A673 (cell line): Measurements from ENCODE around the gene TMC1. TPM values are rescaled to one million over a fixed set of nuclear protein-coding genes. Genes with fewer than 3 reads are reported as not detected.

Source experiments
- BruUV-seq: library from RNA; stranded (reverse); fragments of 400-500 nt; replicated peaks from 2 replicates; lab custom pipeline; 2021; lab: Mats Ljungman, UMichigan
- CTCF ChIA-PET: fragments of 300-600 bp; sonication (Branson Sonifier 250); formaldehyde crosslinking; loops from one replicate; lab custom pipeline; 2022; ENCODE audit warnings: antibody characterized with exemption; lab: Charles Lee
- POLR2A ChIA-PET: fragments of 300-600 bp; sonication (Branson Sonifier 250); formaldehyde crosslinking; loops from one replicate; lab custom pipeline; 2022; ENCODE audit warnings: antibody characterized with exemption; ENCODE audit not compliant: low non-redundant PET; lab: Charles Lee
- DNase-seq: peaks from one replicate; pipeline ENCODE4 v3.0.0-alpha.2; 2015; ENCODE audit warnings: low spot score
- H3K27ac ChIP-seq: fragments of 200-600 bp; sonication (generic); 2 replicates; pipeline ENCODE4 v1.5.1; 2016; ENCODE audit warnings: mixed run types, low read depth, mild to moderate bottlenecking, mixed read lengths, antibody characterized with exemption, low read length; ENCODE audit not compliant: poor library complexity, severe bottlenecking
- H3K27me3 ChIP-seq: fragments of 200-600 bp; sonication (generic); replicated peaks from 2 replicates; pipeline ENCODE4 v1.6.1; 2017; ENCODE audit warnings: mixed run types, low read depth, mild to moderate bottlenecking, mixed read lengths, antibody characterized with exemption, low read length; ENCODE audit not compliant: insufficient read depth, poor library complexity
- H3K36me3 ChIP-seq: fragments of 200-600 bp; sonication (generic); 2 replicates; pipeline ENCODE4 v1.6.1; 2016; ENCODE audit warnings: mixed run types, mild to moderate bottlenecking, mixed read lengths, antibody characterized with exemption, low read length; ENCODE audit not compliant: insufficient read depth, poor library complexity, severe bottlenecking
- H3K4me1 ChIP-seq: fragments of 200-600 bp; sonication (generic); 2 replicates; pipeline ENCODE4 v1.6.1; 2017; ENCODE audit warnings: mixed run types, mild to moderate bottlenecking, mixed read lengths, antibody characterized with exemption, low read length; ENCODE audit not compliant: insufficient read depth, poor library complexity, severe bottlenecking
- H3K4me3 ChIP-seq: fragments of 200-600 bp; sonication (generic); 2 replicates; pipeline ENCODE4 v1.5.1; 2016; ENCODE audit warnings: low read depth, mixed run types, mild to moderate bottlenecking, mixed read lengths, low read length; ENCODE audit not compliant: poor library complexity, severe bottlenecking
- H3K9me3 ChIP-seq: fragments of 200-600 bp; sonication (generic); 2 replicates; pipeline ENCODE4 v1.6.1; 2016; ENCODE audit warnings: mixed run types, low read depth, mild to moderate bottlenecking, mixed read lengths, antibody characterized with exemption, low read length; ENCODE audit not compliant: poor library complexity, severe bottlenecking
- EZH2 ChIP-seq: fragments of 200-600 bp; sonication (generic); IDR thresholded peaks from 2 replicates; pipeline ENCODE4 v1.6.1; 2017; ENCODE audit warnings: borderline replicate concordance, low read depth, mild to moderate bottlenecking, mixed read lengths, antibody characterized with exemption, low read length; ENCODE audit not compliant: poor library complexity, severe bottlenecking
- intact Hi-C: fragments of 100-400 bp; cut with micrococcal nuclease; formaldehyde crosslinking; loops from one replicate; pipeline ENCODE4 v1.10.0; 2022; ENCODE audit not compliant: unreplicated experiment
- total RNA-seq: library from RNA; stranded (reverse); gene quantifications from 2 replicates; pipeline ENCODE4 v1.2.3, GENCODE V29; 2021
- TF ChIP-seq, protein P1 (sequence below): fragments of 300-800, 200-600 bp; sonication (generic); conservative IDR thresholded peaks from 2 replicates; pipeline ENCODE4 v1.5.1; 2017; ENCODE audit warnings: low read depth, mild to moderate bottlenecking, antibody characterized with exemption, low read length, moderate library complexity, mixed read lengths

Gene TMC1
- total RNA-seq, 1 experiment from 2014 or later, result 0.75 TPM

DNA sequence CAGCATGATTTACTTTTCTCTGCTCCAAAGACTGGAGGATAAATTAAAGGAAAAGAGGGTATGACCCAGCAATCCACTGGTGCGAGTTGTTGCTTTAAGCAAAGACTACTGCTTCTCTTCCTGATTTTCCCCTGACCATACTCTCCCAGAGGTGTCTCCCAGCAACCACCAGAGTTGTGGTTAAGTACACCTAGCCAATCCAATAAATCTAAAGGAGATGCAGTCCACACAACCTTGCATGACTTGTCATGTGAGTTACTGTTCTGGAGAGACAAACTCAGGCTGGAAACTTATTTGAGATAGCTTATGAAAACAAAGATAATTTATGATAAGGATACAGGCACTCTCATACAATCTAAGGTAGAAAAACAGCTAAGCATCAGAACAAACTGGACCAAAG, 11.9 kb downstream of the TMC1 start:
- ChIA-PET CTCF (no interaction called here), POLR2A (no interaction called here)
- no peak overlapping the region for H3K4me3 ChIP-seq
- DNase-seq, result no peak
- TF ChIP-seq, protein P1, sequence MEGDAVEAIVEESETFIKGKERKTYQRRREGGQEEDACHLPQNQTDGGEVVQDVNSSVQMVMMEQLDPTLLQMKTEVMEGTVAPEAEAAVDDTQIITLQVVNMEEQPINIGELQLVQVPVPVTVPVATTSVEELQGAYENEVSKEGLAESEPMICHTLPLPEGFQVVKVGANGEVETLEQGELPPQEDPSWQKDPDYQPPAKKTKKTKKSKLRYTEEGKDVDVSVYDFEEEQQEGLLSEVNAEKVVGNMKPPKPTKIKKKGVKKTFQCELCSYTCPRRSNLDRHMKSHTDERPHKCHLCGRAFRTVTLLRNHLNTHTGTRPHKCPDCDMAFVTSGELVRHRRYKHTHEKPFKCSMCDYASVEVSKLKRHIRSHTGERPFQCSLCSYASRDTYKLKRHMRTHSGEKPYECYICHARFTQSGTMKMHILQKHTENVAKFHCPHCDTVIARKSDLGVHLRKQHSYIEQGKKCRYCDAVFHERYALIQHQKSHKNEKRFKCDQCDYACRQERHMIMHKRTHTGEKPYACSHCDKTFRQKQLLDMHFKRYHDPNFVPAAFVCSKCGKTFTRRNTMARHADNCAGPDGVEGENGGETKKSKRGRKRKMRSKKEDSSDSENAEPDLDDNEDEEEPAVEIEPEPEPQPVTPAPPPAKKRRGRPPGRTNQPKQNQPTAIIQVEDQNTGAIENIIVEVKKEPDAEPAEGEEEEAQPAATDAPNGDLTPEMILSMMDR, result no peak
- no peak for TF ChIP-seq EZH2
- H3K27ac ChIP-seq, result no peak overlapping the region
- H3K4me1 ChIP-seq, result no peaks in the 10 kb centered on the region
- BruUV-seq, result no TSS peak
- intact Hi-C loops, result no loop called here
- H3K36me3 ChIP-seq, result no peaks in the 10 kb centered on the region
- no peaks in the 10 kb centered on the region for H3K27me3 ChIP-seq
- H3K9me3 ChIP-seq, result no peaks in the 10 kb centered on the region

- CTCF ChIA-PET, result no interaction called here
- H3K27me3 ChIP-seq, result no peaks in the 10 kb centered on the region
- H3K4me1 ChIP-seq, result peaks cover 3% of the 10 kb centered on the region
- BruUV-seq, result no TSS peak
- no peak overlapping the region for H3K27ac ChIP-seq
- no peak for DNase-seq
- TF ChIP-seq EZH2, result no peak
- TF ChIP-seq, protein P1, result no peak
- intact Hi-C loops, result no loop called here
- POLR2A ChIA-PET, result no interaction called here
- H3K4me3 ChIP-seq, result no peak overlapping the region
- H3K36me3 ChIP-seq, result no peaks in the 10 kb centered on the region
- H3K9me3 ChIP-seq, result no peaks in the 10 kb centered on the region
These were observed 13.5 kb downstream of the TMC1 start for GRCh38 chr9:72534931-72535330.

DNA sequence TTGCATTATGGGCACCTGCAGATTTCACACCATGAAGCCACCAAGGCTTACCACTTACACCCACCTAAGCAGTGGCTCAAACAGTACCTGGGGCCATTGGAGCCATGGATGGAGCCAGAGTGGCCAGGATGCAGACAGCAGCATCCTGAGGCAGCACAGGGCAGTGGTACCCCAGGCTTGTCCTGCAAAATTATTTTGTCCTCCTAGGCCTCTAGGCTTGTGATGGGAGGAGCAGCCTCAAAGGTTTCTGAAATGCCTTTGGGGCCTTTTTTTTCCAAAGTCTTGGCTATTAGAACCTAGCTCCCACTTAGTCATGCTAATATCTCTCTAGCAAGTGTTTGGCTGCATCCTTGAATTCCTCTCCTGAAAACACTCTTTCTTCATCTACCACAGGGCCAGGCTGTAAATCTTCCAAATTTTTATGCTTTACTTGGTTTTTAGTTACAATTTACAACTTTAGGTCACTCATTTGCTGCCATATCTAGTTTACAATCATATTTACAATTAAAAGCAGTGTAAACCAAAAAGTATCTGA, 15.7 kb downstream of the TMC1 start:
- intact Hi-C loops, result no loop called here
- DNase-seq, result no peak
- Histone ChIP-seq H3K9me3 (no peaks in the 10 kb centered on the region), H3K4me3 (no peak overlapping the region), H3K27ac (no peak overlapping the region), H3K36me3 (no peaks in the 10 kb centered on the region), H3K4me1 (peaks cover 8% of the 10 kb centered on the region), H3K27me3 (no peaks in the 10 kb centered on the region)
- ChIA-PET POLR2A (no interaction called here), CTCF (no interaction called here)
- BruUV-seq, result no TSS peak
- TF ChIP-seq, protein P1, result no peak
- TF ChIP-seq EZH2, result no peak
